Iris pigment epithelial cell (primary cell): ENCODE results near the gene PRR5.

Experiments used
- DNase-seq: peaks from one replicate; pipeline ENCODE4 v3.0.0-alpha.2; 2011; ENCODE audit warnings: low read depth

Gene PRR5

GRCh38 chr22:44718418-44718817 lies 16.4 kb downstream of the PRR5 start:
- no peak for DNase-seq

DNA sequence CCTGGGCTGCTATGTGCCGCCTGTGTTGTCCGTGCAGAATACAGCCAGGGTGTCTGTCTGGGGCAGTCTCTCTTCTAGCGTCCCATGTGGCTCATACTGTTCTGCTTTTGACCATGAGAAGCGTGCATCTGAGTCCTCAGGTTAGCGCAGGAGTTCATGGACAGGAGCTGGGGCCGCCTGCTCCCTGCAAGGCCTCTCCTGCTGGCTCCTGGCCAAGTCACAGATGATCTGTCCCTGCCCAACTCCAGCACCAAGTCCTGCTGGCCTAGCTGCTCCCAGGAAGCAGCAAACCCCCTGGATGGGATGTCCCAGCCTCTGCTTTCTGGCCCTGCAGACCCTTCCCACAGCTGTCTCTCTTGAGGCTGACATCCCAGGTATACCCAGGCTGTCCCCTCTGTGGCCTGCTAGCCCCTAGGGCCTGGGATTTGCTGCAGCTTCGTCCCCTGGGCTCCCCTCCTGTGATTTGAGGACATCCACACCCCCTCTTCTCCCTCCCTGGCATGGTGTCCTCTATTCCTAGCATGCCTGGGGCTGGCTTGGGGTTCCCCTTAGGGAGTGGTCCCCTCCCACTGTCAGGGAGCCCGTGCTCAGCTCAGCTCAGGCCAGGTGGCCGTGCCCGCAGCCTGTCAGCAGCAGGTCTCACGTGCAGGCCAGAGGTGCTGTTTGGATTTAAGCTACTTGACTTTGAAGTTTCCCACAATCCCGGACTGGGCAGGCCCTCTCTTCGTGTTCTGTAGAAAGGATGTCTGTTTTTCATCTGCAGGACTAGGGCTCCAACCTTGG lies 17.8 kb downstream of the PRR5 start:
- DNase-seq, result no peak

GRCh38 chr22:44721213-44721612 lies 19.2 kb downstream of the PRR5 start:
- peak; percentile 38 for DNase-seq

DNA sequence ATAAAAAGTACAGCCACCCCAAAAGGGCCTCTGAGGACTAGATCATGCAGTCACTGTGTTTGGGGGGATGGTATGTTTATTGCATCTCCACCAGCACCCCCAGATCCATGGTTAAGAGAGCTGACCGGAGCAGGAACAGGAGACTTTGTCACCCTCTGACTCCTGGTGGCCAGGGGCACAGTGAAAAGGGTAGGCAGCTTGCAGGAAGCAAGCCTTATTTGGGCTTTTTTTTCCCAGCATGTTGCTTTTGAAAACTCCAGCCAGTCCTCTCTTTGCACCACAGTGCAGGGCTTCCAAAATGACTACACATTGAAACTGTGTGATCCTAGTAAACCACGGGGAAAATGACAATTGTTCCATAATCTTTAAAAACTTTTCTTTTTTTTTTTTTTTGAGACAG lies 20.6 kb downstream of the PRR5 start:
- DNase-seq, result no peak

DNA sequence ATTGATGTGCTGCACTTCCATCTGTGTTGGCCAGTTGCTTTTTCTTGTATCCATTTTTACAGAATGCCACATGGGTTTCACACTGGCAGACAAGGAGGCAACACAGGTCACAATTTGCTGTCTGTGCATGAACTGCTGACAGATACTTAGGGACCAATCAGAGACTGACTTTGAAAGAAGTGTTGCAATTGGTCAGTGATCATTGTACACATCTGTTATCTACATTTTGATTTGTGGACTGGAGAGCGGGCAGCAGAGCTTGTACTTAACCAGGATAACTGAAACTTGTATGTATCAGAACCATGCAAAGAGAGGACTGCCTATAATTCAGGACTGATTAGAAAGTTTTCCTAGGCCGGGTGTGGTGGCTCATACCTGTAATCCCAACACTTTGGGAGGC lies 21.8 kb downstream of the PRR5 start:
- DNase-seq, result peak; percentile 41

DNA sequence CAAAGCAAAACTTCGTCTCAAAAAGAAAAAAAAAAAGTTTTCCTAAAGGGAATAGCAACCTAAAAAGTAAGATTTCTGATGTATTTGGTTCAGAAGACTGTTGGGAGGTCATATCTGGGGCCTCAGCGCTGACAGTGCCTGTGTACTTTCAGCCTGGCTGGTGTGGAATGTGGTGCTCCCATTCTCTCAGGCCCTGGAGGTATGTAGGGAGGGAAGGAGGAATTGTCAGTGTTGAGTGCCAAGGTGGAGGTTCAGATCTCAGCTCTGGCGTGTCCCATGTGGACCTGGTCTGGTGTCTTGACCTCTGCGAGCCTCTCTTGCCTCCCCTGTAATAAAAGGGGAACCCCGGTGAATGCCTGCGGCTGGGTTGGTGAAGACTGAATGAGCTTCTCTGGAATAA lies 22.4 kb downstream of the PRR5 start:
- no peak for DNase-seq

- DNase-seq, result no peak
Observed at GRCh38 chr22:44724859-44725258, 22.9 kb downstream of the PRR5 start.

DNA sequence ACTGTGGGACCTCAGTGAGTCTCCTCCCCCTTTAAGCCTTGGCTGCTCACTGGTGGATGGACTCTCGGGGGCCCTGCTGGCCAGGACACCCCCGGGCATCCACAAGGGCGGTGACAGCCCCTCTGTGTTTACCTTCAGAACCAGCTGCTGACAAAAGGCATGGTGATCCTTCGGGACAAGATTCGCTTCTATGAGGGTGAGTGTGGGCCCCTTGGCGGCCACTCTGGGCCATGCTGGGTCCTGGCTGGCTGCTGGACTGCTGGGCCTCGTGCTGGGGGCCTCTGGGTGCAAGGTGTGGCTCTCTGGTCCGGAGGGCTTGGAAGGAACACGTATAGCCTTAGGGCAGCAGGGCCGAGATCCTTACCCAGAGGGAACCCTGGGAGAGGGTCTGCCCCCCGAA lies 24.4 kb downstream of the PRR5 start:
- no peak for DNase-seq

DNA sequence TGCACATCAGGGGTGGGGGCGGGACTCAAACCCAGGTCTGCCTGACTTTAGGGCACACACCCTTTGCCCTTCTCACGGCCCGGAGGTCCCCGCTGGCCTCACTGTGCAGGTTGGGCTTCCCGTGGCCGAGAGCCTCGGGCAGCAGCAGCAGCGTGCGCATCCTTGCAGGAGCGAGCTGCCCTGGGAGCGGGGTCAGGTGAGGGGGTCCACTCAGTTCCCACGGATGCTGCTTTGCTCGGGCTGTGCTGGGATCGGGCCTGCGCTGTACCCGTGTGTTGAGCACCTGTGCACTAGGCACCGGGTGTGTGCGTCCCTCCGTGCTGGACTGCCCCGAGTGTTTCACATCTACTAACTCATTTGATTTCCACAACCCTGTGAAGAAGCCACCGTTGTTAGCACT lies 25.1 kb downstream of the PRR5 start:
- no peak for DNase-seq

- DNase-seq, result no peak
Observed at GRCh38 chr22:44727709-44728108, 25.7 kb downstream of the PRR5 start.

- no peak for DNase-seq
Observed at GRCh38 chr22:44728761-44729324, 26.8 kb downstream of the PRR5 start.

DNA sequence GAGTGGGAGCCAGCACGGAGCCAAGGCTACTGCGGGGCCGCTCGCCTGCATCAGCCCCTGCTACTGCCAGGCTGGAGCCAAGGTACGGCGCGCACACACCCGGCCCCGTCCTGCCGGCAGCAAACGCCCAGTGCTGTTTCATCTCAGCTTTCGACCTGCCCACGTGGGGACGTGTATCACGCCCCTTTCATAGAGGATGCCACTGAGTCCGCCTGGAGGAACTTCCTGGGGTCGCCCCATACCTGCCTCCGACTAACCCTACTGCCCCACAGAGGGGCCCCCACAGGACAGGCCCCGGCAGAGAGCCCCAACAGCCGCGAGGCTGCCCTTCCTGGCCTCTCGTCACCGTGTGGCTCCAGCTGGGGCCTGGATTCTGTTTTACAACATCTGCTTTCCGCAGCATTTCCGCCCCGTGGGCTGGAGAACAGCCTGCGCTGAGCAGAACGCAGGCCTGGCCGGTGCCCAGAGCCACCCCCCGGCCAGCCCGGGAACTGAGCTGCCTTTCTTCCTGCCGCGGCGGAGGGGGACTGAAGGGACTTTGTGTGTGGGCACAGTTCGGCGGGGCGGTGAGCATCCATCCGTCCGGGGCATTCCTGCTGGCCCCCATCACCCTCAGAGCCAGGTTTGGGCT lies 27.5 kb downstream of the PRR5 start:
- peak; percentile 73 for DNase-seq

DNA sequence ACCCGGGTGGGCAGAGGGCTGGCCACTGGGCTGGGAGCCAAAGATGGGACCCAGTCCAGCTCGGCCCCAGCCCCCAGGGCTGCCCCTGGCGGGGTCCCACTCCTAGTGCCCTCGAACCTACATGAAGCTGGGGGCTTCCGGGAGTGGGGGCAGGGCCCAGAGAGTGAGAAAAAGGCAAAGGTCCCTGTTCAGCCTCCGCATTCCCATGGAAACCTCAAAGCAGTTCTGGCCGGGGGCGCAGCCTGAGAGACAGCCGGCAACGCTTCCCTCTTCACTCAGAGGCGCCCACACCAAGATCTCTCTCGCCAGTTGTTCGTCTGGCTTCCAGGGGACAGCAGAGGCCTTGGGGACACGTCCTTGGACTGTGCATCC lies 28.0 kb downstream of the PRR5 start:
- DNase-seq, result no peak

DNA sequence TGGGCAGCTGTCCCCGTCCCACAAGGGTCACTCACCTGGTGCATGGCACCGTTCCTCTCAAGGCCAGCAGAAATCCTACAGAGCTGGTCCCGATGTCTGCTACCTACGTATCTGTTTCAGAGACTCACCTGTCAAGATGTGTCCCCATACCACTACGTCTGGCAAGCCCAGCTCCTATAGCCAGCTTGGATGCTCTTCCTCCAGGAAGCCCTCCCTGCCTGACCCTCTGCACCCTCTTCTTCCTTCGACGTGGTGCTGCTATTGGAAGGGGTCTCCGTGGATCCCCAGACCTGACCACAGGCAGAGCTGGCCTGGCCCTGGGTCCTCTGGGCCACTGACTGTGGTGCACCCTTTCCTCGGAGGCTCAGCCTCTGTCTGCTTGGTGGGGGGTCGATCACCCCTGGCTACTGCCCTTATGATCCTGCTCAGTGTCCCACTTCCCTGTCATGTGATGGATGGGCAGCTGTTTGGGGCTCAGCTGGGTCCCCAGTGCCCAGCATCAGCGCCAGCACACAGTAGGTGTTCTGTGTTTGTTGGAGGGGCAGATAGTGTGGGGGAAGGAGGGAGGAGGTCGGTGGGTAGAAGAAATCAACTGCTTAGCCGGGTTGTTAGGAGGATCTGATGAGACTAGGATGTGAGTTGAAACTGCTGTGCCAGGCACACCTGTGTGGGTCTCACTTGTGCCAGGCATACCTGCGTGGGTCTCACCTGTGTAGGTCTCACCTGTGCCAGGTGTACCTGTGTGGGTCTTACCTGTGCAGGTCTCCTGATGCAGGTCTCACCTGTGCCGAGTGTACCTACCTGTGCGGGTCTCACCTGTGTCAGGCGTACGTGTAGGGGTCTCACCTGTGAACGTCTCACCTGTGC lies 28.7 kb downstream of the PRR5 start:
- DNase-seq, result no peak

GRCh38 chr22:44731357-44731970 lies 29.5 kb downstream of the PRR5 start:
- no peak for DNase-seq

DNA sequence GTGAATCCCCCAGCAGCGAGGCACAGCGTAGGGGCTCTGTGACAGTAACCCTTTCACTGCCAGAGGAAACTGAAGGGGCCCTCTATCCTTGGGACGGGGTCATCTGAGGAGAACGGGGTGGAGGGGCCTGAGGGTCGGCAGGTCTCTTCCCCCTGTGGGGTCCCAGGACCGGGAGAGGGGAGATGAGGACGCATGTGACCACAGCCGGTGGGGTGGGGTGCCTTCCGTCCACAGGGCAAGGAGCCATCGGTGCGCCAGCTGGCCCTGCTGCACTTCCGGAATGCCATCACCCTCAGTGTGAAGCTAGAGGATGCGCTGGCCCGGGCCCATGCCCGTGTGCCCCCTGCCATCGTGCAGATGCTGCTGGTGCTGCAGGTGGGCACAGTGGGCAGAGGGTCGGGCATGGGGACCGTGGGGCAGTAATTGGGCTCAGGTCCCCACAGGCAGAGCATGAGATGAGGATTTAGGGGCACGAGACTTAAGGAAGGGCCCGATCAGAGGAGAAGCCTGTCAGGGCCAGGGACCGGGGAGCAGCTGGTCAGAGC lies 30.1 kb downstream of the PRR5 start:
- DNase-seq, result no peak

GRCh38 chr22:44732661-44733060 lies 30.7 kb downstream of the PRR5 start:
- no peak for DNase-seq

- no peak for DNase-seq
Observed at GRCh38 chr22:44733426-44734106, 31.6 kb downstream of the PRR5 start.

- DNase-seq, result no peak
Observed at GRCh38 chr22:44734278-44734677, 32.3 kb downstream of the PRR5 start.

GRCh38 chr22:44734801-44735517 lies 33.0 kb downstream of the PRR5 start:
- DNase-seq, result no peak
